Activated T-cell treated with anti-CD3 and anti-CD28 coated beads, Interleukin-2, amount 50 U/mL, for 72 hours (primary cell): ENCODE data around the gene ATXN7L1. TPM values are rescaled to one million over a fixed set of nuclear protein-coding genes. Genes with fewer than 3 reads are reported as not detected.

Experiments used
- ATAC-seq, 2 donors: fragments of 150-1000 bp; cut with Tn5 transposase; replicated peaks in 1 of 2; 2 replicates each; pipeline ENCODE4 v1.10.0; 2021; ENCODE audit warnings: moderate library complexity in 2 of 2, mild to moderate bottlenecking in 1 of 2
- DNase-seq, 2 donors: peaks; one replicate each; pipeline ENCODE4 v3.0.0; 2021 to 2022; ENCODE audit warnings: mixed read lengths in 1 of 2
- H3K27ac Mint-ChIP-seq: one replicate; pipeline ENCODE4 v1.8.0; 2022; ENCODE audit warnings: mild to moderate bottlenecking, moderate library complexity, mixed read lengths
- H3K27me3 Mint-ChIP-seq: one replicate; pipeline ENCODE4 v1.8.0; 2022; ENCODE audit warnings: low read depth, mixed read lengths
- H3K36me3 Mint-ChIP-seq, 2 donors: one replicate each; pipeline ENCODE4 v1.8.0; 2022; ENCODE audit warnings: mixed read lengths in 2 of 2, mild to moderate bottlenecking in 1 of 2; ENCODE audit not compliant: insufficient read depth in 2 of 2
- H3K4me1 Mint-ChIP-seq: one replicate; pipeline ENCODE4 v1.8.0; 2022; ENCODE audit warnings: low read depth, mixed read lengths
- H3K4me3 Mint-ChIP-seq, 2 donors: one replicate each; pipeline ENCODE4 v1.8.0; 2022; ENCODE audit warnings: mild to moderate bottlenecking in 2 of 2, mixed read lengths in 2 of 2, moderate library complexity in 2 of 2
- H3K9me3 Mint-ChIP-seq, 2 donors: one replicate each; pipeline ENCODE4 v1.8.0; 2022; ENCODE audit warnings: mixed read lengths in 2 of 2
- total RNA-seq, 2 donors: library from RNA; stranded (reverse); gene quantifications; one replicate each; pipeline ENCODE4 v1.2.3, GENCODE V29; 2022

The ATXN7L1 gene
- total RNA-seq, 2 donors from 2014 or later: 11.6 to 12.5 TPM

- ATAC-seq: no peak
- no peak for DNase-seq
- H3K36me3 Mint-ChIP-seq: no peaks in the 10 kb centered on the region
- H3K27ac Mint-ChIP-seq: no peak overlapping the region
- no peak overlapping the region for H3K4me3 Mint-ChIP-seq
- H3K9me3 Mint-ChIP-seq: no peaks in the 10 kb centered on the region
- peaks cover 54% of the 10 kb centered on the region for H3K4me1 Mint-ChIP-seq
- H3K27me3 Mint-ChIP-seq: peaks cover 6% of the 10 kb centered on the region
Observed at GRCh38 chr7:105764506-105764905, 111.9 kb downstream of the ATXN7L1 start.

- peak; percentile 64 to 67 for ATAC-seq
- H3K36me3 Mint-ChIP-seq: no peaks in the 10 kb centered on the region
- H3K9me3 Mint-ChIP-seq: no peaks in the 10 kb centered on the region
- H3K4me1 Mint-ChIP-seq: peaks cover 36% of the 10 kb centered on the region
- H3K4me3 Mint-ChIP-seq: no peak overlapping the region
- no peak for DNase-seq
- H3K27me3 Mint-ChIP-seq: peaks cover 6% of the 10 kb centered on the region
- H3K27ac Mint-ChIP-seq: no peak overlapping the region
Observed at GRCh38 chr7:105760551-105761447, 115.6 kb downstream of the ATXN7L1 start.

- Mint-ChIP-seq H3K27ac (no peak overlapping the region), H3K4me3 (no peak overlapping the region), H3K4me1 (peaks cover 27% of the 10 kb centered on the region), H3K27me3 (peaks cover 6% of the 10 kb centered on the region), H3K36me3 (no peaks in the 10 kb centered on the region), H3K9me3 (no peaks in the 10 kb centered on the region)
- no peak for ATAC-seq
- no peak for DNase-seq
Observed at GRCh38 chr7:105759670-105760550, 116.5 kb downstream of the ATXN7L1 start.

GRCh38 chr7:105756367-105756766 lies 120.0 kb downstream of the ATXN7L1 start:
- H3K9me3 Mint-ChIP-seq: no peaks in the 10 kb centered on the region
- H3K27me3 Mint-ChIP-seq: peaks cover 2% of the 10 kb centered on the region
- H3K4me3 Mint-ChIP-seq: no peak overlapping the region
- H3K4me1 Mint-ChIP-seq: peaks cover 24% of the 10 kb centered on the region
- no peaks in the 10 kb centered on the region for H3K36me3 Mint-ChIP-seq
- H3K27ac Mint-ChIP-seq: no peak overlapping the region
- no peak for DNase-seq
- no peak for ATAC-seq

GRCh38 chr7:105752671-105753275 lies 123.6 kb downstream of the ATXN7L1 start:
- H3K27ac Mint-ChIP-seq: no peak overlapping the region
- peaks cover 2% of the 10 kb centered on the region in 2 donors for H3K36me3 Mint-ChIP-seq
- H3K4me3 Mint-ChIP-seq: no peak overlapping the region
- ATAC-seq: no peak
- no peaks in the 10 kb centered on the region for H3K4me1 Mint-ChIP-seq
- no peaks in the 10 kb centered on the region for H3K9me3 Mint-ChIP-seq
- H3K27me3 Mint-ChIP-seq: no peaks in the 10 kb centered on the region
- DNase-seq: no peak

- Mint-ChIP-seq H3K9me3 (no peaks in the 10 kb centered on the region), H3K36me3 (peaks cover 2% of the 10 kb centered on the region in 2 donors), H3K27ac (peak overlapping the region; percentile 5), H3K27me3 (no peaks in the 10 kb centered on the region), H3K4me1 (no peaks in the 10 kb centered on the region), H3K4me3 (no peak overlapping the region)
- DNase-seq (no peak), ATAC-seq (no peak)
Observed at GRCh38 chr7:105751054-105751453, 125.3 kb downstream of the ATXN7L1 start.

- H3K27ac Mint-ChIP-seq: no peak overlapping the region
- no peak for DNase-seq
- no peaks in the 10 kb centered on the region for H3K27me3 Mint-ChIP-seq
- peaks cover 2% of the 10 kb centered on the region in 2 donors for H3K36me3 Mint-ChIP-seq
- no peak overlapping the region for H3K4me3 Mint-ChIP-seq
- H3K9me3 Mint-ChIP-seq: no peaks in the 10 kb centered on the region
- H3K4me1 Mint-ChIP-seq: peaks cover 2% of the 10 kb centered on the region
- no peak for ATAC-seq
Observed at GRCh38 chr7:105748701-105749100, 127.7 kb downstream of the ATXN7L1 start.

- no peak overlapping the region for H3K4me3 Mint-ChIP-seq
Observed at GRCh38 chr7:105745681-105746330, 130.6 kb downstream of the ATXN7L1 start.

GRCh38 chr7:105744258-105744657 lies 132.1 kb downstream of the ATXN7L1 start:
- peaks cover 10% of the 10 kb centered on the region for H3K4me1 Mint-ChIP-seq

More at GRCh38 chr7:105745681-105746330, 130.6 kb downstream of the ATXN7L1 start:
- Mint-ChIP-seq H3K27ac (no peak overlapping the region), H3K36me3 (peaks cover 2% of the 10 kb centered on the region in 2 donors), H3K9me3 (no peaks in the 10 kb centered on the region), H3K4me1 (peaks cover 10% of the 10 kb centered on the region), H3K27me3 (no peaks in the 10 kb centered on the region)
- DNase-seq (no peak), ATAC-seq (no peak)

GRCh38 chr7:105743351-105744090 lies 132.9 kb downstream of the ATXN7L1 start:
- Mint-ChIP-seq H3K27me3 (no peaks in the 10 kb centered on the region), H3K4me3 (no peak overlapping the region), H3K4me1 (peaks cover 10% of the 10 kb centered on the region), H3K27ac (no peak overlapping the region), H3K9me3 (no peaks in the 10 kb centered on the region), H3K36me3 (no peaks in the 10 kb centered on the region)
- DNase-seq (no peak), ATAC-seq (peak in 1 of 2 donors; percentile 41)

More at GRCh38 chr7:105744258-105744657, 132.1 kb downstream of the ATXN7L1 start:
- ATAC-seq (no peak), DNase-seq (no peak)
- H3K27ac Mint-ChIP-seq: no peak overlapping the region
- H3K36me3 Mint-ChIP-seq: peaks cover 2% of the 10 kb centered on the region in 2 donors
- H3K27me3 Mint-ChIP-seq: no peaks in the 10 kb centered on the region
- H3K4me3 Mint-ChIP-seq: no peak overlapping the region
- H3K9me3 Mint-ChIP-seq: no peaks in the 10 kb centered on the region

GRCh38 chr7:105742787-105743186 lies 133.6 kb downstream of the ATXN7L1 start:
- Mint-ChIP-seq H3K27ac (no peak overlapping the region), H3K9me3 (no peaks in the 10 kb centered on the region)
- ATAC-seq: no peak

GRCh38 chr7:105741982-105742381 lies 134.4 kb downstream of the ATXN7L1 start:
- peaks cover 10% of the 10 kb centered on the region for H3K4me1 Mint-ChIP-seq

More at GRCh38 chr7:105742787-105743186, 133.6 kb downstream of the ATXN7L1 start:
- no peak for DNase-seq
- Mint-ChIP-seq H3K4me1 (peaks cover 10% of the 10 kb centered on the region), H3K27me3 (no peaks in the 10 kb centered on the region), H3K4me3 (no peak overlapping the region), H3K36me3 (no peaks in the 10 kb centered on the region)

More at GRCh38 chr7:105741982-105742381, 134.4 kb downstream of the ATXN7L1 start:
- no peaks in the 10 kb centered on the region for H3K9me3 Mint-ChIP-seq
- H3K27me3 Mint-ChIP-seq: no peaks in the 10 kb centered on the region
- no peaks in the 10 kb centered on the region for H3K36me3 Mint-ChIP-seq
- H3K27ac Mint-ChIP-seq: no peak overlapping the region
- ATAC-seq (peak; percentile 37 to 42), DNase-seq (no peak)
- no peak overlapping the region for H3K4me3 Mint-ChIP-seq
